Measurements from ENCODE around the gene OR5B12.

DNA sequence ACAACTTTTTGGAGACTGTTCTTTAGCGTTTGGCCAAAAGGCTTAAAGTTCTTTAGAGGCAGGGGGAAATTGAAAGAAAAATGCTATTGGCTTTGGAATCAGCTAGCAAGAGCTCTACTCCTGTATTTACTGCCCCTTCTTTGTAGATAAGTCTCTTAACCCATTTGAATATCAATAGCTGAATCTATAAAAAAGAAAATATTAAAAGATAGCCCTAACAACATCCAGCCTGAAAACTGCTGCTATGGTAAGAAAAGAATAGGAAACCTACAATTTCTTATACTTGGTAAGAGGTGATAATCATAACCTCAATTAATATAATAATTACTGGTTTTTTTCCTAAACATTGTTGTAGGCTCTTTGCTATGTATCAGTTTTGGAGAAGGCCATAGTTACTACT is at the start of gene OR5B12:
- TF ChIP-seq, protein P1, sequence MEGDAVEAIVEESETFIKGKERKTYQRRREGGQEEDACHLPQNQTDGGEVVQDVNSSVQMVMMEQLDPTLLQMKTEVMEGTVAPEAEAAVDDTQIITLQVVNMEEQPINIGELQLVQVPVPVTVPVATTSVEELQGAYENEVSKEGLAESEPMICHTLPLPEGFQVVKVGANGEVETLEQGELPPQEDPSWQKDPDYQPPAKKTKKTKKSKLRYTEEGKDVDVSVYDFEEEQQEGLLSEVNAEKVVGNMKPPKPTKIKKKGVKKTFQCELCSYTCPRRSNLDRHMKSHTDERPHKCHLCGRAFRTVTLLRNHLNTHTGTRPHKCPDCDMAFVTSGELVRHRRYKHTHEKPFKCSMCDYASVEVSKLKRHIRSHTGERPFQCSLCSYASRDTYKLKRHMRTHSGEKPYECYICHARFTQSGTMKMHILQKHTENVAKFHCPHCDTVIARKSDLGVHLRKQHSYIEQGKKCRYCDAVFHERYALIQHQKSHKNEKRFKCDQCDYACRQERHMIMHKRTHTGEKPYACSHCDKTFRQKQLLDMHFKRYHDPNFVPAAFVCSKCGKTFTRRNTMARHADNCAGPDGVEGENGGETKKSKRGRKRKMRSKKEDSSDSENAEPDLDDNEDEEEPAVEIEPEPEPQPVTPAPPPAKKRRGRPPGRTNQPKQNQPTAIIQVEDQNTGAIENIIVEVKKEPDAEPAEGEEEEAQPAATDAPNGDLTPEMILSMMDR (IDR thresholded peaks at IDR 0.05; ENCODE audit: low read depth, low read length, poor library complexity, severe bottlenecking) = no peak
- TF ChIP-seq EZH2phosphoT487 (IDR thresholded peaks at IDR 0.05; ENCODE audit: borderline replicate concordance, low read length) = no peak

Measured in DOHH2 (cell line).